Choroid plexus epithelial cell (primary cell): ENCODE data around the gene KCTD13.

Experiments used
- DNase-seq: peaks from one replicate; pipeline ENCODE4 v3.0.0-alpha.2; 2010; ENCODE audit warnings: low read depth
- H3K4me3 ChIP-seq: 2 replicates; pipeline ENCODE4 v1.5.1; 2011; ENCODE audit warnings: low read depth, mild to moderate bottlenecking, control low read depth, low read length, moderate library complexity
- CTCF ChIP-seq: conservative IDR thresholded peaks from 2 replicates; pipeline ENCODE4 v1.5.1; 2011; ENCODE audit warnings: low read depth, mild to moderate bottlenecking, control low read depth, inconsistent platforms, low read length, moderate library complexity

Gene KCTD13

DNA sequence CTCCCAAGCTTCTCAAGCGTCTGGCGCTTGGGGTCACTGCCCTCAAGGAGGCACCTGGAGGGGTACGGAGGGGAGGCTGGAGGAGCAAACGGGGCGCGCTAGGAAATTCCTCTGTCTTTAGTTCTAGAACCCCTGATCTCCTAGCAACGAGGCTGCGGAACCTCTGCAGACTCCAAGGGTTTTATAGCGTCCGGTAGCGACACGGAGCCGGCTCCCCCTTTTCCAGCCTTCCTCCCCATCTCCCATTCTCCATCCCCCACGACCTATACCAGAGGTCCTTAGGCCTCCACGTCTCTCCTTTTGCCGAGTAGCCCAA, 62.4 kb downstream of the KCTD13 start:
- H3K4me3 ChIP-seq: peak overlapping the region; percentile 45
- TF ChIP-seq CTCF: no peak
- DNase-seq: no peak

GRCh38 chr16:29862884-29863668, 63.0 kb downstream of the KCTD13 start, which contains the start of gene CDIPT:
TSS of gene CDIPT (minus strand) at chr16:29863226. CDS start at chr16:29862857, 369 bp downstream.
- peak within 1 kb of the TSS; percentile 91 for H3K4me3 ChIP-seq
- DNase-seq: peak; percentile 99
- peak; percentile 60 for TF ChIP-seq CTCF

DNA sequence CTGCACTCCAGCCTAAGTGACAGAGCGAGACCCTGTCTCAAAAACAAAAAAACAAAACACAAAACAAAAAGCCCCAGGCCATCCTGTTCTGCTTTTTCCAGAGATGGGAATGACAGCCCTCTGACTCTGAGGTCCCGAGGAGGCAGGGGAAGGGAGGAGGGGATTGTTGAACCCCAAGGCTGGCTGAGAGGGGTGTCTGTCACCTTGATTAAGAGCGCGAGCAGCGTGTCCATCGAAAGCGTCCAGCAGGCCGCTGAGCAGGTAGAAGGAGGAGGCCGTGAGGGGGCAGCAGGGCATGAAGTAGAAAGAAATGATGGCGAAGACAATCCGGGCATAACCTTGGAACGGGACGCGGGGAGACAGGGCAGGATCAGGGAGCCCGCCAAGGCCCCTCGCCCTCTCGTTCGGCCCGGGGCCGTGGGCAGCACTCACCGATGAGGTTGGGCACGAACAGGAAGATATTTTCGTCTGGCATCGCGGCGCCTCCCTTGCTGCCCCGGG, 63.6 kb downstream of the KCTD13 start:
- peak; percentile 50 for TF ChIP-seq CTCF
- peak; percentile 35 for DNase-seq
- peak overlapping the region; percentile 91 for H3K4me3 ChIP-seq

DNA sequence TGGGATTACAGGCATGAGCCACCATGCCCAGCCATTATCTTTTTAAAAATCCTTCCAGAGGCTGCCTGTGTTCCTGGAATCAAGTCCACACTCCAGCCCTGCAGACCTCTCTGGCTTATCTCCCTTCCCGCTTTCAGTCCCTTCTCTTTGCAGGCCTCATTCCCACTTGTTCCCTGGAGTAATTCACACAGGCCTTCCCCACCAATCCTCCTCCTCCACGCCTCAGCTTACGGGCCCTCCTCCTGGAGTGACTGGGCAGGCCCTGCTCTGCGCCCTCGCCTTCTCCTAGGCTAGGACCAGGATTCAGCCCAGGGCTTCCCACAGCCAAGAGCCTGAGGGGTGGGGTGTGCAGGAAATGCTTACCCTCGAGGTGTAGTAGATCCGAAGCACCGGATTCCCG, 65.8 kb downstream of the KCTD13 start:
- TF ChIP-seq CTCF: no peak
- DNase-seq: no peak
- no peak overlapping the region for H3K4me3 ChIP-seq

DNA sequence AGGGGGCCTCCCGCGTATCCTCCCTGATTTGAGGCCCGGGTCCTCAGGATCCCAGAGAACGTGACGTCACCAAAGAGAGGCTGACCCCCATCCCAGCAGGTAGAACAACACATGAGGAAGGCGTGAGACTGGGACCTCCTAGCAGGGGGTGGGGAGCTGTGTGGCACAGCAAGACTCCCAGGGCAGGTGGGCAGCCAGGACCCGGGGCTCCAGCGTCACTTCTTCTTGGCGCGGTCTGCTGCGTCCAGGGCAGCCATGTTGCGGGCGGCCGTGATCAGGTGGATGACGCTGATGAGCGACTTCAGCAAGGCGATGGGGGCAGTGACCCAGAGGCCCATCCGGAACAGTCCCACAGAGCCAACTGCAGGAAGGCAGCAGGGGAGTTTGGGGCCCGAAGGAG, 67.1 kb downstream of the KCTD13 start:
- TF ChIP-seq CTCF: no peak
- no peak overlapping the region for H3K4me3 ChIP-seq

GRCh38 chr16:29858149-29858849, 67.7 kb downstream of the KCTD13 start:
- no peak for TF ChIP-seq CTCF
- no peak overlapping the region for H3K4me3 ChIP-seq
- no peak for DNase-seq

More for the DNA sequence above, 67.1 kb downstream of the KCTD13 start:
- DNase-seq: no peak
